PC-9 (cell line): ENCODE results near the gene CPEB2. TPM values are rescaled to one million over a fixed set of nuclear protein-coding genes. Genes with fewer than 3 reads are reported as not detected.

ENCODE experiments used
- BruUV-seq: library from RNA; stranded (reverse); fragments of 400-500 nt; replicated peaks from 2 replicates; lab custom pipeline; 2021; lab: Mats Ljungman, UMichigan
- CTCF ChIA-PET: fragments of 300-600 bp; sonication (Branson Sonifier 250); formaldehyde crosslinking; loops from one replicate; lab custom pipeline; 2022; ENCODE audit warnings: antibody characterized with exemption; lab: Charles Lee
- POLR2A ChIA-PET: fragments of 300-600 bp; sonication (Branson Sonifier 250); formaldehyde crosslinking; loops from one replicate; lab custom pipeline; 2022; ENCODE audit warnings: antibody characterized with exemption; ENCODE audit not compliant: unreplicated experiment; lab: Charles Lee
- DNase-seq, 2 experiments: peaks; one replicate each; pipeline versions ENCODE4 v3.0.0 to v3.0.0-alpha.2; 2015 to 2022; ENCODE audit warnings: mixed read lengths in 1 of 2
- H2AFZ ChIP-seq: fragments of 200-600 bp; sonication (generic); 2 replicates; pipeline ENCODE4 v1.8.1; 2017; ENCODE audit warnings: antibody characterized with exemption
- H3F3A ChIP-seq: fragments of 200-600 bp; sonication (generic); 2 replicates; pipeline ENCODE4 v1.8.1; 2017; ENCODE audit warnings: antibody characterized with exemption, mild to moderate bottlenecking, low read depth; ENCODE audit not compliant: insufficient read depth
- H3K27ac ChIP-seq: fragments of 200-600 bp; sonication (generic); 2 replicates; pipeline ENCODE4 v1.6.1; 2016; ENCODE audit warnings: mixed run types
- H3K27me3 ChIP-seq: fragments of 200-600 bp; sonication (generic); 2 replicates; pipeline ENCODE4 v1.6.1; 2016; ENCODE audit warnings: low read depth, mixed run types; ENCODE audit not compliant: insufficient read depth
- H3K36me3 ChIP-seq: fragments of 200-600 bp; sonication (generic); 2 replicates; pipeline ENCODE4 v1.6.1; 2016; ENCODE audit warnings: low read depth, mixed run types
- H3K4me1 ChIP-seq: fragments of 200-600 bp; sonication (generic); replicated peaks from 2 replicates; pipeline ENCODE4 v1.6.1; 2016; ENCODE audit warnings: mixed run types; ENCODE audit not compliant: insufficient read depth
- H3K4me2 ChIP-seq: fragments of 200-600 bp; sonication (generic); 2 replicates; pipeline ENCODE4 v1.6.1; 2017; ENCODE audit warnings: mixed run types
- H3K4me3 ChIP-seq: fragments of 200-600 bp; sonication (generic); 2 replicates; pipeline ENCODE4 v1.6.1; 2016; ENCODE audit warnings: mixed run types
- H3K79me2 ChIP-seq: fragments of 200-600 bp; sonication (generic); 2 replicates; pipeline ENCODE4 v1.6.1; 2017; ENCODE audit warnings: low read depth, mixed run types
- H3K9me2 ChIP-seq: fragments of 200-600 bp; sonication (generic); 2 replicates; pipeline ENCODE4 v1.8.1; 2017; ENCODE audit warnings: mild to moderate bottlenecking; ENCODE audit not compliant: insufficient read depth
- H3K9me3 ChIP-seq: fragments of 200-600 bp; sonication (generic); 2 replicates; pipeline ENCODE4 v1.8.1; 2016; ENCODE audit warnings: low read depth; ENCODE audit not compliant: insufficient read depth
- H4K20me1 ChIP-seq: fragments of 200-600 bp; sonication (generic); 2 replicates; pipeline ENCODE4 v1.8.1; 2017; ENCODE audit not compliant: insufficient read depth
- EZH2 ChIP-seq: fragments of 200-600 bp; sonication (generic); IDR thresholded peaks from 2 replicates; pipeline ENCODE4 v1.8.0; 2017; ENCODE audit warnings: antibody characterized with exemption, low read depth
- intact Hi-C: fragments of 100-400 bp; cut with micrococcal nuclease; formaldehyde crosslinking; loops from one replicate; pipeline ENCODE4 v1.10.0; 2022; ENCODE audit not compliant: unreplicated experiment
- total RNA-seq: library from RNA; stranded (reverse); gene quantifications from 2 replicates; pipeline ENCODE4 v1.2.3, GENCODE V29; 2021
- TF ChIP-seq, protein P1 (sequence below): fragments of 200-600 bp; sonication (generic); conservative IDR thresholded peaks from 2 replicates; pipeline ENCODE4 v1.6.1; 2017; ENCODE audit warnings: mixed run types, antibody characterized with exemption, mild to moderate bottlenecking, moderate library complexity

Gene CPEB2
- total RNA-seq, 1 experiment from 2014 or later: 9.4 TPM

DNA sequence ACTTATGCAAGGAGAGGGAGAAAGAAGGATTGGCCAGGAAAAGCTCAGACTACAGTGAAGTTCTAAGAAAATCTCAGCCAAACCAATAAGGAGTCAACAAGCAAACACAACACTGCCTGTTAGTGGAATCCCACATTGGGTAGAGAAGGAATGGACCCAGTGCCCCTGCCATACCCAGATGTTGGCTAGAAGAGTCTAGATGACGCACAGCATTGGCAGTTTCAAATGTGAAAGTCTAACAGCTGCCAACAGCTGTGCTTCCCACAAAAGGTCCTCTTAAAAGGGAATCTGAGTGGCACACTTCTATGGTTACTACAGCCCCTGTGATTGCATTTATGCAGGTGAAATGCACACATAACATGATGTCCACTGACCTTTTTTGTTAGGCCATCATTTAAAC, 37.2 kb upstream of the CPEB2 start:
- no peaks in the 10 kb centered on the region for H3F3A ChIP-seq
- no peaks in the 10 kb centered on the region for H3K9me3 ChIP-seq
- H3K36me3 ChIP-seq: no peaks in the 10 kb centered on the region
- H3K79me2 ChIP-seq: no peaks in the 10 kb centered on the region
- no peak overlapping the region for H3K4me3 ChIP-seq
- H3K4me2 ChIP-seq: no peak overlapping the region
- ChIA-PET CTCF (no interaction called here), POLR2A (no interaction called here)
- H2AFZ ChIP-seq: no peak overlapping the region
- no peaks in the 10 kb centered on the region for H3K27me3 ChIP-seq
- DNase-seq: no peak
- H3K4me1 ChIP-seq: no peaks in the 10 kb centered on the region
- intact Hi-C loops: no loop called here
- BruUV-seq: no TSS peak
- H3K9me2 ChIP-seq: no peaks in the 10 kb centered on the region
- no peak overlapping the region for H3K27ac ChIP-seq
- TF ChIP-seq, protein P1, sequence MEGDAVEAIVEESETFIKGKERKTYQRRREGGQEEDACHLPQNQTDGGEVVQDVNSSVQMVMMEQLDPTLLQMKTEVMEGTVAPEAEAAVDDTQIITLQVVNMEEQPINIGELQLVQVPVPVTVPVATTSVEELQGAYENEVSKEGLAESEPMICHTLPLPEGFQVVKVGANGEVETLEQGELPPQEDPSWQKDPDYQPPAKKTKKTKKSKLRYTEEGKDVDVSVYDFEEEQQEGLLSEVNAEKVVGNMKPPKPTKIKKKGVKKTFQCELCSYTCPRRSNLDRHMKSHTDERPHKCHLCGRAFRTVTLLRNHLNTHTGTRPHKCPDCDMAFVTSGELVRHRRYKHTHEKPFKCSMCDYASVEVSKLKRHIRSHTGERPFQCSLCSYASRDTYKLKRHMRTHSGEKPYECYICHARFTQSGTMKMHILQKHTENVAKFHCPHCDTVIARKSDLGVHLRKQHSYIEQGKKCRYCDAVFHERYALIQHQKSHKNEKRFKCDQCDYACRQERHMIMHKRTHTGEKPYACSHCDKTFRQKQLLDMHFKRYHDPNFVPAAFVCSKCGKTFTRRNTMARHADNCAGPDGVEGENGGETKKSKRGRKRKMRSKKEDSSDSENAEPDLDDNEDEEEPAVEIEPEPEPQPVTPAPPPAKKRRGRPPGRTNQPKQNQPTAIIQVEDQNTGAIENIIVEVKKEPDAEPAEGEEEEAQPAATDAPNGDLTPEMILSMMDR: no peak
- no peak for TF ChIP-seq EZH2
- H4K20me1 ChIP-seq: no peaks in the 10 kb centered on the region

DNA sequence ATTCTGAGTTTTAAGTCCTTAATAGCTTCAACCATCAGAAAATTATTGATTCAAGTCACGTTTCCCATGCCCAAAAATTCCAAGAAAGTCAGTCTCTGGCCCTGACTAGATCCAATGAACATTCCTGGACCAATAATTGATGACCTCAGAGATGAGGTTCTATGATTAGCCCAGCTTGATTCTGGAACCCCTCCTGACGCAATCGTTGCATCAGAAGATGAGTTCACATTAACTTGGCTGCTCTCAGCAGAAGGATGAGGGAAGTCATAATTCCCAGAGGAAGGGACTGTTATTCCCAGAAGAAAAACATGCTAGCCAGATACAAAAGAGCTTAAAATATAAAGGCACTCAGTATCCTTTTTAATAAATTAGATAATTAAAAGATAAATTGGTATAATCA, 34.3 kb upstream of the CPEB2 start:
- H3K79me2 ChIP-seq: no peaks in the 10 kb centered on the region
- H3K4me1 ChIP-seq: no peaks in the 10 kb centered on the region
- H3K4me2 ChIP-seq: no peak overlapping the region
- ChIA-PET POLR2A (no interaction called here), CTCF (no interaction called here)
- no peak for DNase-seq
- no peaks in the 10 kb centered on the region for H3F3A ChIP-seq
- BruUV-seq: no TSS peak
- H3K36me3 ChIP-seq: no peaks in the 10 kb centered on the region
- no peaks in the 10 kb centered on the region for H3K9me3 ChIP-seq
- TF ChIP-seq, protein P1: no peak
- no peak for TF ChIP-seq EZH2
- no peak overlapping the region for H3K4me3 ChIP-seq
- no peaks in the 10 kb centered on the region for H3K9me2 ChIP-seq
- intact Hi-C loops: no loop called here
- no peaks in the 10 kb centered on the region for H4K20me1 ChIP-seq
- no peak overlapping the region for H3K27ac ChIP-seq
- H3K27me3 ChIP-seq: no peaks in the 10 kb centered on the region
- no peak overlapping the region for H2AFZ ChIP-seq

DNA sequence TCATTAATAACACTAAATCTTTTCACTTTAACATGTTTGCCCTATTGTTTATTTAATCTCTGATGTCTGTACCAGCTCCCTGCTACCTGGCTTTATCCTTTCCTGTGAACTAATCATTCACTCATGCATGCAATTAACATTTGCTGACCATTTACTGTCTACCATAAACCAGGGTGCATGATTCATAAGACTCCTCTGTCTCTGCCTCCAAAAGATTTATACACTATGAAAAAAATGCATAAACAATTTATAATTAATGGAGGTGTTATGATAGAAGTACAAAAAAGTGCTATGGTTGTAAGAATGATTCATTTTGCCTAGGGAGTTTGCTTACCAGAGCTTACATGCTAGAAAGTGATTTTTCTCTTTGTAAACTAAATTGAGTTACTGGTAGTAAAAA, 24.5 kb upstream of the CPEB2 start:
- H3K9me2 ChIP-seq: no peaks in the 10 kb centered on the region
- H3K9me3 ChIP-seq: no peaks in the 10 kb centered on the region
- DNase-seq: no peak
- no peaks in the 10 kb centered on the region for H3K27me3 ChIP-seq
- H3K27ac ChIP-seq: no peak overlapping the region
- CTCF ChIA-PET: no interaction called here
- H3K4me3 ChIP-seq: no peak overlapping the region
- H3K79me2 ChIP-seq: no peaks in the 10 kb centered on the region
- POLR2A ChIA-PET: no interaction called here
- no peaks in the 10 kb centered on the region for H3K4me1 ChIP-seq
- H3F3A ChIP-seq: no peaks in the 10 kb centered on the region
- intact Hi-C loops: no loop called here
- H3K4me2 ChIP-seq: no peak overlapping the region
- no peaks in the 10 kb centered on the region for H4K20me1 ChIP-seq
- no TSS peak for BruUV-seq
- no peaks in the 10 kb centered on the region for H3K36me3 ChIP-seq
- TF ChIP-seq, protein P1: no peak
- TF ChIP-seq EZH2: no peak
- H2AFZ ChIP-seq: no peak overlapping the region
